HepG2 (cell line): ENCODE results near the gene UST. TPM values are rescaled to one million over a fixed set of nuclear protein-coding genes. Genes with fewer than 3 reads are reported as not detected.

Experiments used
- ATAC-seq: fragments of 200-7000 bp; cut with Tn5 transposase; 3 replicates; pipeline ENCODE4 v1.9.1; 2020; ENCODE audit warnings: mild to moderate bottlenecking, moderate library complexity
- BruUV-seq: library from RNA; stranded (reverse); fragments of 400-500 nt; replicated peaks from 2 replicates; lab custom pipeline; 2021; lab: Mats Ljungman, UMichigan
- CTCF ChIA-PET: fragments of 300-600 bp; formaldehyde crosslinking; extraction: SDS; loops from one replicate; lab custom pipeline; 2021; ENCODE audit warnings: low total read pairs, inconsistent platforms, low intra/inter-chr PET ratio; lab: Yijun Ruan, JAX
- POLR2A ChIA-PET: fragments of 350-600 bp; sonication (Branson Sonifier 250); formaldehyde crosslinking; loops from one replicate; lab custom pipeline; 2020; ENCODE audit warnings: antibody characterized with exemption, inconsistent platforms; lab: Yijun Ruan, JAX
- DNase-seq: peaks from one replicate; pipeline ENCODE4 v3.0.0-alpha.2; 2015; ENCODE audit warnings: low spot score
- FAIRE-seq: peaks from 3 replicates; lab custom pipeline; 2011; peaks lifted over from hg19 to GRCh38; lab: Jason Lieb, UNC
- H2AFZ ChIP-seq: one replicate; pipeline ENCODE4 v1.6.1; 2011; ENCODE audit warnings: low read length, inconsistent platforms
- H3K27ac ChIP-seq: fragments of 300-600 bp; 3 replicates; pipeline ENCODE4 v1.8.0; 2011; ENCODE audit warnings: mixed run types, mild to moderate bottlenecking, mixed read lengths, low read length, inconsistent platforms; ENCODE audit not compliant: insufficient read depth; ENCODE audit errors: extremely low read length
- H3K27me3 ChIP-seq, 2 experiments: fragments of 200-600 bp in 1 of 2; 2 replicates in 1 of 2; 3 replicates in 1 of 2; pipeline versions ENCODE4 v1.6.0 to v1.8.0; 2011; ENCODE audit warnings: low read length in 2 of 2, mild to moderate bottlenecking in 2 of 2, moderate library complexity in 2 of 2, inconsistent platforms in 1 of 2; ENCODE audit not compliant: insufficient read depth in 2 of 2, control insufficient read depth in 1 of 2
- H3K36me3 ChIP-seq, 2 experiments: fragments of 200-600 bp in 1 of 2; replicated peaks in 1 of 2; 2 replicates in 1 of 2; 3 replicates in 1 of 2; pipeline versions ENCODE4 v1.5.1 to v1.8.0; 2011; ENCODE audit warnings: low read length in 2 of 2, inconsistent platforms in 1 of 2; ENCODE audit not compliant: insufficient read depth in 2 of 2, control insufficient read depth in 1 of 2
- H3K4me1 ChIP-seq: 2 replicates; pipeline ENCODE4 v1.5.1; 2012; ENCODE audit warnings: low read length, inconsistent platforms; ENCODE audit not compliant: insufficient read depth
- H3K4me2 ChIP-seq: 2 replicates; pipeline ENCODE4 v1.6.0; 2011; ENCODE audit warnings: low read depth, low read length, inconsistent platforms
- H3K4me3 ChIP-seq, 3 experiments: fragments of 200-600 bp in 1 of 3; sonication (generic), shearing (Covaris generic) in 1 of 3; replicated peaks in 1 of 3; 2 replicates each; pipeline ENCODE4 v1.5.1; 2011 to 2016; ENCODE audit warnings: low read length in 3 of 3, inconsistent platforms in 2 of 3, low read depth in 2 of 3, mild to moderate bottlenecking in 2 of 3, control low read depth in 1 of 3, mixed read lengths in 1 of 3; ENCODE audit not compliant: insufficient read depth in 1 of 3
- H3K79me2 ChIP-seq: one replicate; pipeline ENCODE4 v1.6.1; 2011; ENCODE audit warnings: low read length, inconsistent platforms; ENCODE audit not compliant: insufficient read depth
- H3K9ac ChIP-seq: 2 replicates; pipeline ENCODE4 v1.6.0; 2011; ENCODE audit warnings: mild to moderate bottlenecking, low read depth, low read length, inconsistent platforms; ENCODE audit not compliant: insufficient read depth
- H3K9me3 ChIP-seq: 2 replicates; pipeline ENCODE4 v1.5.1; 2012; ENCODE audit warnings: mild to moderate bottlenecking, low read length
- H4K20me1 ChIP-seq: 2 replicates; pipeline ENCODE4 v1.6.0; 2011; ENCODE audit warnings: inconsistent platforms, mild to moderate bottlenecking, low read length, moderate library complexity; ENCODE audit not compliant: insufficient read depth
- CENPBD1 ChIP-seq: sonication (generic); formaldehyde crosslinking; IDR thresholded peaks from 2 replicates; pipeline ENCODE4 v1.8.0; 2022; ENCODE audit warnings: missing genetic modification reagents, low read depth, mild to moderate bottlenecking, borderline replicate concordance
- GZF1 ChIP-seq: sonication (generic); formaldehyde crosslinking; IDR thresholded peaks from 2 replicates; pipeline ENCODE4 v1.5.1; 2020; ENCODE audit warnings: mild to moderate bottlenecking, missing genetic modification reagents
- ZFP1 ChIP-seq: IDR thresholded peaks from 2 replicates; pipeline ENCODE4 v1.6.1; 2016
- ZNF318 ChIP-seq: sonication (generic); formaldehyde crosslinking; IDR thresholded peaks from 2 replicates; pipeline ENCODE4 v1.4.0; 2020; ENCODE audit warnings: mild to moderate bottlenecking, missing genetic modification reagents
- ZNF589 ChIP-seq: sonication (generic); formaldehyde crosslinking; conservative IDR thresholded peaks from 2 replicates; pipeline ENCODE4 v1.8.0; 2022; ENCODE audit warnings: mild to moderate bottlenecking, moderate library complexity, missing genetic modification reagents
- ZNF704 ChIP-seq: sonication (generic); formaldehyde crosslinking; IDR thresholded peaks from 2 replicates; pipeline ENCODE4 v1.8.1; 2023; ENCODE audit warnings: mild to moderate bottlenecking, inconsistent platforms, moderate library complexity, missing genetic modification reagents, borderline replicate concordance
- ZNF709 ChIP-seq: sonication (generic); formaldehyde crosslinking; IDR thresholded peaks from 2 replicates; pipeline ENCODE4 v1.5.0; 2020; ENCODE audit warnings: mild to moderate bottlenecking, missing genetic modification reagents
- ZNF749 ChIP-seq: sonication (generic); formaldehyde crosslinking; IDR thresholded peaks from 2 replicates; pipeline ENCODE4 v1.8.0; 2022; ENCODE audit warnings: mild to moderate bottlenecking, missing genetic modification reagents, moderate library complexity, borderline replicate concordance
- ZSCAN29 ChIP-seq: sonication (generic); formaldehyde crosslinking; conservative IDR thresholded peaks from 2 replicates; pipeline ENCODE4 v1.4.0; 2020; ENCODE audit warnings: mild to moderate bottlenecking, missing genetic modification reagents
- WGBS: methylation state at CpG from one replicate; pipeline ENCODE4 v1.1.6; 2017; ENCODE audit warnings: low lambda C conversion rate; 5-methylcytosine and 5-hydroxymethylcytosine counted together
- in situ Hi-C: cut with HindIII; loops from 2 replicates; pipeline ENCODE4 v1.10.0; 2017; ENCODE audit warnings: low pct_unique_long_range_greater_than_20kb; ENCODE audit not compliant: extremely low pct_ligation_motif_present
- intact Hi-C: fragments of 100-400 bp; cut with micrococcal nuclease; formaldehyde crosslinking; loops from one replicate; pipeline ENCODE4 v1.10.0; 2022; ENCODE audit not compliant: unreplicated experiment
- polyA plus RNA-seq, 8 experiments: library from polyadenylated mRNA; depleted of rRNA in 3 of 8; stranded (reverse) in 7 of 8; unstranded in 1 of 8; fragments of >200 nt; fragmentation: Illumina TruSeq in 4 of 8; extraction: Trizol in 4 of 8; gene quantifications; 2 replicates each; pipeline versions ENCODE4 v1.2.1 to v1.2.3, GENCODE V29; 2011 to 2016; ENCODE audit warnings: low read depth in 4 of 8, missing spikeins in 1 of 8, mixed read lengths in 1 of 8; ENCODE audit not compliant: insufficient read depth in 1 of 8
- total RNA-seq, 5 experiments: library from RNA; depleted of rRNA; stranded (reverse); fragments of >200 nt; fragmentation: Illumina TruSeq; extraction: Trizol; gene quantifications; 2 replicates each; pipeline ENCODE4 v1.2.3, GENCODE V29; 2016; ENCODE audit warnings: low read depth in 1 of 5
- TF ChIP-seq, protein P1 (sequence below): sonication (generic); formaldehyde crosslinking; conservative IDR thresholded peaks from 2 replicates; pipeline ENCODE4 v1.4.0; 2020; ENCODE audit warnings: missing genetic modification reagents
- TF ChIP-seq, protein P2 (sequence below): sonication (generic); formaldehyde crosslinking; IDR thresholded peaks from 2 replicates; pipeline ENCODE4 v1.9.0; 2021; ENCODE audit warnings: missing genetic modification reagents, mild to moderate bottlenecking, borderline replicate concordance

UST gene
- total and polyA plus RNA-seq, 2 of the 13 experiments (the other 11 are each of a cell fraction or from before 2014, with no cell fraction given): 0.27 TPM; not detected in 1

GRCh38 chr6:148814869-148815268 lies 68.0 kb downstream of the UST start:
- H3K27ac ChIP-seq: no peak overlapping the region
- no peaks in the 10 kb centered on the region for H3K9me3 ChIP-seq
- H2AFZ ChIP-seq: no peak overlapping the region
- no peak overlapping the region for H3K9ac ChIP-seq
- POLR2A ChIA-PET: no interaction called here
- CTCF ChIA-PET: no interaction called here
- TF ChIP-seq ZNF709 (CRISPR knock-in tag) (no peak), ZNF589 (no peak), ZSCAN29 (CRISPR knock-in tag) (no peak), ZNF749 (CRISPR knock-in tag) (no peak), ZFP1 (CRISPR knock-in tag) (no peak), CENPBD1 (CRISPR knock-in tag) (no peak), GZF1 (CRISPR knock-in tag) (no peak), ZNF318 (CRISPR knock-in tag) (no peak), ZNF704 (CRISPR knock-in tag) (no peak)
- TF ChIP-seq, protein P1, sequence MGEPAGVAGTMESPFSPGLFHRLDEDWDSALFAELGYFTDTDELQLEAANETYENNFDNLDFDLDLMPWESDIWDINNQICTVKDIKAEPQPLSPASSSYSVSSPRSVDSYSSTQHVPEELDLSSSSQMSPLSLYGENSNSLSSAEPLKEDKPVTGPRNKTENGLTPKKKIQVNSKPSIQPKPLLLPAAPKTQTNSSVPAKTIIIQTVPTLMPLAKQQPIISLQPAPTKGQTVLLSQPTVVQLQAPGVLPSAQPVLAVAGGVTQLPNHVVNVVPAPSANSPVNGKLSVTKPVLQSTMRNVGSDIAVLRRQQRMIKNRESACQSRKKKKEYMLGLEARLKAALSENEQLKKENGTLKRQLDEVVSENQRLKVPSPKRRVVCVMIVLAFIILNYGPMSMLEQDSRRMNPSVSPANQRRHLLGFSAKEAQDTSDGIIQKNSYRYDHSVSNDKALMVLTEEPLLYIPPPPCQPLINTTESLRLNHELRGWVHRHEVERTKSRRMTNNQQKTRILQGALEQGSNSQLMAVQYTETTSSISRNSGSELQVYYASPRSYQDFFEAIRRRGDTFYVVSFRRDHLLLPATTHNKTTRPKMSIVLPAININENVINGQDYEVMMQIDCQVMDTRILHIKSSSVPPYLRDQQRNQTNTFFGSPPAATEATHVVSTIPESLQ (CRISPR knock-in tag): no peak
- TF ChIP-seq, protein P2, sequence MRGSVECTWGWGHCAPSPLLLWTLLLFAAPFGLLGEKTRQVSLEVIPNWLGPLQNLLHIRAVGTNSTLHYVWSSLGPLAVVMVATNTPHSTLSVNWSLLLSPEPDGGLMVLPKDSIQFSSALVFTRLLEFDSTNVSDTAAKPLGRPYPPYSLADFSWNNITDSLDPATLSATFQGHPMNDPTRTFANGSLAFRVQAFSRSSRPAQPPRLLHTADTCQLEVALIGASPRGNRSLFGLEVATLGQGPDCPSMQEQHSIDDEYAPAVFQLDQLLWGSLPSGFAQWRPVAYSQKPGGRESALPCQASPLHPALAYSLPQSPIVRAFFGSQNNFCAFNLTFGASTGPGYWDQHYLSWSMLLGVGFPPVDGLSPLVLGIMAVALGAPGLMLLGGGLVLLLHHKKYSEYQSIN: no peak
- 20% methylated on average over 2 of the region's 2 CpGs for WGBS
- H4K20me1 ChIP-seq: no peaks in the 10 kb centered on the region
- no peak overlapping the region for H3K4me2 ChIP-seq
- no peaks in the 10 kb centered on the region for H3K36me3 ChIP-seq
- in situ Hi-C loops (no loop called here), intact Hi-C loops (no loop called here)
- no peaks in the 10 kb centered on the region for H3K4me1 ChIP-seq
- ATAC-seq (no peak), FAIRE-seq (no peak), DNase-seq (no peak)
- no peaks in the 10 kb centered on the region for H3K79me2 ChIP-seq
- no peak overlapping the region for H3K4me3 ChIP-seq
- BruUV-seq: no TSS peak
- 0 out of 5 replicates have a peak, but pooled peaks cover 0 to 4% of the 10 kb centered on the region in 2 experiments for H3K27me3 ChIP-seq
